D341Med (cell line): ENCODE data around the gene UBASH3A.
"Not testable (repeated sequence)": the region's sequence is repeated elsewhere in the genome, so short reads cannot be mapped to it uniquely, and the experiment has no call there.

ENCODE experiments used
- DNase-seq: peaks from one replicate; pipeline ENCODE4 v3.0.0; 2012; ENCODE audit warnings: low spot score

UBASH3A gene

DNA sequence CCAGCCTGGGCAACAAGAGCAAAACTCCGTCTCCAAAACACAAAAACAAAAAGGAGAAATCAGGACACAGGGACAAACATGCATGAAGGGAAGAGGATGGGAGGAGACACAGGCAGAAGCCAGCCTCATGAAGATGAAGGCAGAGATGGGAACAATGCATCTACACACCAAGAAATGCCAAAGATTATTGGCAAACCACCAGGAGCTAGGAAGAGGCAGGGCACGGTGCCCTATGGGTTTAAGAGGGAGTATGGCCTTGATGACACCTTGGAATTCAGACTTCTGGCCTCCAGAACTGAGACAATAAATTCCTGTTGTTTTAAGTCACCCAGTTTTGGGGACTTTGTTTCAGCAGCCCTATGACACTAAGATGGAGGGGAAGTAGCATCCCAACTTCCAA, 13.0 kb upstream of the UBASH3A start:
- no peak for DNase-seq

- DNase-seq = no peak
Observed at GRCh38 chr21:42391297-42391696, 12.4 kb upstream of the UBASH3A start.

GRCh38 chr21:42392731-42393442, 10.8 kb upstream of the UBASH3A start:
- no peak for DNase-seq

GRCh38 chr21:42393443-42393950, 10.2 kb upstream of the UBASH3A start:
- no peak for DNase-seq

GRCh38 chr21:42395302-42395701, 8.4 kb upstream of the UBASH3A start:
- no peak for DNase-seq

DNA sequence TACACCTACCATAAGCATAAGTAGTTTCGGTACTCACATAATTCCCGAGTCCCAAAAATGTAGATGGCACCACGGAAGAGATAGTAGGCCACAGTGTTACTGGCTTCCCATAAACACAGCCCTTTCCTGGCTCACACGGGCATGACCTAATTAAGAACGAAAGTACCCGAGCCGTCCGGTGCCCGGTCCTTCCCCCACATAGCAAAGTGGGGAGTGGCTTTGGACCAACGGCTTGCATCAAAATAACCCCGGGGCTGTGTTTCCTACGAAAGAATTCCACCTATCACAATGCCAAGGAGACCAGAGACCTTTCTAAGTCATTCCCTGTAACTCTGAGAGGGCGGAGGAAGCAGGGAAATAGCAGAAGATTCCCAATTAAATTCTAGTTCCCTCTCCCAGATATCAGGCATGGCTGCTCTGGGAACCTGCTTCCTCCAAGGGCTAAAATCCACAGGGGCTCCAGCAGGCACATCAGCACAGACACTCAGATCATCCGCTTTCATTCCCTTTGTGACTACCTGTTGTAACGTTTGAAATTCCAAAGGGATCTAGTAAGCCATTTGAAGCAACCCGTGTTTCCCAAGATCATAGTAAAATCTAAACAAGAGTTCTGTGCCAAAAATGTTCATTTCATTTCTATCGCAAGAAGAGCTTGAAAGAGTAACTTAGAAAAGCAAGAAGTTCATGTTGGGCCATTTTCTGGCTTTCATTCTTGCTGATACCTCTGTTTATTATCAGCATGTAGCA, 7.6 kb upstream of the UBASH3A start, which contains the start of gene TMPRSS3:
Gene TMPRSS3 (minus strand): TSS at position 148 of the 747 bp plus-strand sequence. CDS start 635 bp downstream, outside the sequence.
- no peak for DNase-seq

DNA sequence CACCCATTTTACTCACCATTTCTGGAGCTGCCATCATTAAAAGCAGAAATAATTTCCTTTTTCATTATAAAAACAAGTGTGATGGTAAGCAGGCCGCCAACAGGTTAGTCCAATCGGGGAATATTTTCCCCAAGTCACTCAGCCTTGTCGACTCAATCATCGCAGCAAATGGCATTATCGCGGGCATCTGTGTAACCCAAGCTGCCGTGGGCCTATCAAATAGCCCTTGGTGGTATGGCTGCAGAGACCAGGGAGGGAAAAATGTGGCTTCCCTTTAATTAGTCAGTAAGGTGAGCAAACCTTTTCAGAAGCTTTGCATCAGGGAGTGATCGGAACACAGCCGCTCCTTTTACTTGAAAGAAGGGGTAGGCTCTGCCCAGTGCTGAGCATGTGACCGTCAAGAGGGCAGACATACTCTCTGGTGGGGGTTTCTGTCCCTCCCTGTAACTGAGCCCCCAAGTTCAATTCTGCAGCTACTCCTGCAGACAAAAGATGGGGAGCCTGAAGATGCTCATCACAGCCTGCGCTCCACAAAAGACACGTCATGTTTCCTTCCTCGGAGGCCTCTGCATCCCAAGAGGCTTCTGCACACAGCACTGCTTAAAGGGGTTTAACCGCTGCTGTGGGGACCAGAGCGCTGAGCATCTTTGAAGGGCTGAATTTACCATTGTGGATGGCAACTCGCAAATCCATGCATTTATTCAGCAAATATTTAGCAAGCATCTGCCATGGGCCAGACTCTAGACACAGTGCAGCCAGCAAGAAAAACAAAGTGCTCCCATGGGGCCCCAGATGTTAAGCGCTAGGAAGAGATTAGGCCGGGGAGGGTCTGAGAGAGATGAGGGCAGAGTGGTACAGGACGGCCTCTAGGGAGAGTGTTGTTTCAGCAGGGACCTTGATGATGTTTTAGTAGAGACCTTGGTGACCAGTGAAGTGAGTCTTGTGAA, 6.6 kb upstream of the UBASH3A start:
- peak; percentile 82 for DNase-seq

- DNase-seq = no peak
Observed at GRCh38 chr21:42397746-42398394, 5.8 kb upstream of the UBASH3A start.

DNA sequence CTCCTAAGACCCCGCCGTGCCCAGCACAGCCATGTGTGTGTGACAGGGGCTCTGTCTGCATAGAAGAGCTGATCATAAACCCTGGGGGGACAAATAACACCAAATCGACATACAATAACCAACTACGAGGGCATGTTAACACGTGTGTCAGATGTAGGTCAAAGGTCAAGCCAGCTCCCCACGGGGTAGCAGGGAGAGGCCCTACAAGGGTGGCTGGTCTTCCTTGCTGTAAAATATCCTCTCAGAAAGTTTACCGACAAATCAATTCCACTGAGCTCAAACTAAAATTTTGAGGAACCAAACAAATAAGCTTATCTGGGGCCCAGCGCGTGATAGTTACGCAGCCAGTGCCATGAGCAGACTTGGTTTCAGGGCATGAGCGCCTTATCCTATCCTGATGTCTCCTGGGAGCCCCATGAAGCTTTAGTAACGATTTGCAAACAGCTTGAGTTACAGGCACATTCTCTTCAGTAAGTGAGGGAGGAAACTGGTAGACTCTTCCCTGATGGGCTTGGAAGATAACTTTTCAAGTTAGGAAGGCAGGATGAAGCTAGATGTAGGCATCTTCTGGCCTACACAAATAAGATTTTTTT, 5.2 kb upstream of the UBASH3A start:
- peak; percentile 76 for DNase-seq

DNA sequence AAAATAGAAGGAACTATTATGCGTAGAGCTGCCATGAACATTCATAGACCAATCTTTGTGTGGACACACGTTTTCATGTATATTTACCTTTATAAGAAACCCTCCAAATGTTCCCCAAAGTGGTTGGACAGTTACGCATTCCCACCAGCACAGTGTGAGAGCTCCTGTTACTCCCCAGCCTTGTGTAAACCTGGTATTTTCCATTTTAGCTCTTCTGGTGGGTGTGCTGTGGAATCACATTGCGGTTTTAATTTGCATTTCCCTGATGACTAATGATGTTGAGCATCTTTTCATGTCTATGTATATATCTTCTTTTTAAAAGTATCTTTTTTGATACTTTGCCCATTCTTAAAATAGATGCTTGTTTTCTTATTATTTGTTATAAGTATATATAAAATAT, 3.2 kb upstream of the UBASH3A start:
- DNase-seq = no peak

DNA sequence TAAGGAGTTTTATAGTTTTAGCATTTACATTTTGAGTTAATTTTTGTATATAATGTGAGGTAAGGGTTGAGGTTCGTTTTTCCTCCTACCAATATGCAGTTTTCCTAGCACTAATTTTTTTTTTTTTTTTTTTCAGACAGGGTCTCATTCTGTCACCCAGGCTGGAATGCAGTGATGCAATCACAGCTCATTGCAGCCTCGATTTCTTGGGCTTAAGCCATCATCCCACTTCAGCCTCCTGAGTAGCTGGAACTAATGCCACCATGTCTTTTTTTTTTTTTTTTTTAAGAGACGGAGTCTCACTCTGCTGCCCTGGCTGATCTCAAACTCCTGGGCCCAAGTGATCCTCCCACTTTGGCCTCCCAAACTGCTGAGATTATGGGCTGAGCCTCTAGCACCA, 2.5 kb upstream of the UBASH3A start:
- DNase-seq = no peak

DNA sequence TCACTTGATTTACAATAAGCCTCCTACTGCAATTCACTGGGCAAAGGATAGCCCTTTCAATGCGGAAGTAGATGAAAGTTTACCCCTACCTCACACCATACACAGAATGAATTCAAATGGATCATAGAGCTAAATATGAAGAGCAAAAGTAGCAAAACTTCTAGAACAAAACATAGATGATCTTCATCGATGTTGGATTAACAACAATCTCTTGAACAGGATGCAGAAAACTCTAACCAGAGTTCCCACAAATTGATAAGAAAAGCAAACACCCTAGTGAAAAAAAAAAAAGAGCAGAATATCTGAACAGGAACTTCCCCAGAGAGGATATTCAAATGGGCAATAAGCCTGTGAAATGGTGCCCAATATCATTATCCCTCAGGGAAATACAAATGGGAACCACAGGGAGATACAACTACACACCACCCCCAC, 1.9 kb upstream of the UBASH3A start:
- no peak for DNase-seq

DNA sequence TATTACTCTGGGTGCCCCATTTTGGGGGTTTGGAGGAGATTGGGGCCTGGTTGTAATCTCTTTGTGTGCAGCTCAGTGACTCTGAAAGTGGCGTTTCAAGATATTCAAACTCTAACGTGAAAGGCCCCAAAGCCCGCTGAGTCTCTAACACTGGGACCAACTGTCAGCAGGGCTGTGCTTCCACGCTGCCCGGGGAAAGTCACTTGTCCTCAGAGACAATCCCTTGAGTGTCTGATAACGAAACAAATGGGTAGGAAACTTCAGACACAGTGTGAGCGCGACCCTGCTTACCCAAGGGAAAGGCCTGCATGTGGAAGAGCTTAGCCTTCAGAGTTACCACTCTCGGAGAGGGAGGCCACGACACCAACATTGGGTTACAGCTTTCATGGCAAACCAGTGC, 837 bp downstream of the UBASH3A start:
- DNase-seq = no peak

GRCh38 chr21:42405064-42406013, 1.6 kb downstream of the UBASH3A start:
- no peak for DNase-seq

DNA sequence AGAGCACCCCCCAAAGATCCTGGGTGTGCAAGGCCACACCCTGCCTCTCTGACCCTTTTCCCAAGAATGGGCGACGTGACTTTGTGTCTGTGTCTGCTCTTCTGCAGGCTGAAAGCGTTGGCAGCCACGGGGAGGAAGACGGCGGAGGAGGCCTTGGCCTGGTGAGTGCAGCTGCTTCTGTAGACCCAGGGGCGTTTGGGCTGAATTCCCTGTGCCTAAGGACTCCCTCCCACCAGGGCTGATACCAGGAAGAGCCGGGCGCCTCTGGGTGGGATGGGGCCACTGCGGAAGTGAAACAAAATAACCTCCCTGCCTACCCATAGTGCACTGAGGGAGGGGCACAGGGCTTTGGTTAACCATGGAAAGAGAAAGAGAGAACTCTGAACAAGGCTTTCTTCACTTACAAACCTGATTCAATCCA, 2.5 kb downstream of the UBASH3A start:
- DNase-seq = no peak

DNA sequence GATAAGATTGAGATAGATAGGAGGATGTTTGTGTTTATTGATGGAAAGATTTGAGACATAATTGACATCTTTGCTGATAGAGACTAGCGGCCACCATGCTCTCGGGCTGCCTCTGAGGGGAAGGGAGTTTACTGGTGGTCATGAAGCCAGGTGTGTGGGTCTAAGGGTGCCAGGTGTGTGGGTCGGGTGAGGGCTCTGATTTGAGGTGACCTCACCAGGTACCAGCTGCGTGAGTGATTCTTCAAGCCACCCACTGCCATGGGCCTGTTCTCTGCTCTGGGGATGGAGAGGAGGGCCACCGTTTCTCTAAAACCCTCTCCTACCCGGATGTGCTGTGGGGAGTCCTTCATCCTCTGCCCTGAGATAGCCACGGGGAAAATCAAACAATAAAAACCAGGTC, 3.2 kb downstream of the UBASH3A start:
- no peak for DNase-seq

GRCh38 chr21:42407476-42407875, 3.8 kb downstream of the UBASH3A start:
- DNase-seq = no peak

GRCh38 chr21:42408718-42409117, 5.0 kb downstream of the UBASH3A start:
- not testable (repeated sequence) for DNase-seq

- no peak for DNase-seq
Observed at GRCh38 chr21:42409366-42409765, 5.7 kb downstream of the UBASH3A start.
